Fibroblast of gingiva (primary cell): ENCODE results near the gene CACNA1F.
A peak's percentile ranks its signal among the peaks of the same experiment; 100 is the strongest.

Experiments used
- DNase-seq: peaks from one replicate; pipeline ENCODE4 v3.0.0-alpha.2; 2011; ENCODE audit warnings: low read depth

Gene CACNA1F

GRCh38 chrX:49227726-49228125 is 5.4 kb downstream of the CACNA1F start:
- DNase-seq = no peak

GRCh38 chrX:49226946-49227345 is 6.2 kb downstream of the CACNA1F start:
- DNase-seq = no peak

- no peak for DNase-seq
Measured at GRCh38 chrX:49225858-49226257, 7.3 kb downstream of the CACNA1F start.

- DNase-seq = no peak
Measured at GRCh38 chrX:49221868-49222267, 11.3 kb downstream of the CACNA1F start.

- no peak for DNase-seq
Measured at GRCh38 chrX:49220100-49220499, 13.0 kb downstream of the CACNA1F start.

- no peak for DNase-seq
Measured at GRCh38 chrX:49214996-49215526, 18.1 kb downstream of the CACNA1F start.

GRCh38 chrX:49214416-49214815 is 18.7 kb downstream of the CACNA1F start:
- DNase-seq = no peak

- no peak for DNase-seq
Measured at GRCh38 chrX:49212861-49213260, 20.3 kb downstream of the CACNA1F start.

- DNase-seq = no peak
Measured at GRCh38 chrX:49212209-49212608, 20.9 kb downstream of the CACNA1F start.

- no peak for DNase-seq
Measured at GRCh38 chrX:49211074-49211473, 22.1 kb downstream of the CACNA1F start.

- DNase-seq = no peak
Measured at GRCh38 chrX:49210406-49210805, 22.7 kb downstream of the CACNA1F start.

- no peak for DNase-seq
Measured at GRCh38 chrX:49209434-49210251, 23.5 kb downstream of the CACNA1F start.

- no peak for DNase-seq
Measured at GRCh38 chrX:49208399-49208798, 24.7 kb downstream of the CACNA1F start.

- DNase-seq = no peak
Measured at GRCh38 chrX:49206543-49206942, 26.6 kb downstream of the CACNA1F start.

- no peak for DNase-seq
Measured at GRCh38 chrX:49205443-49205842, 27.7 kb downstream of the CACNA1F start.

GRCh38 chrX:49204709-49205108 is 28.4 kb downstream of the CACNA1F start:
- DNase-seq = no peak

- no peak for DNase-seq
Measured at GRCh38 chrX:49204017-49204416, 29.1 kb downstream of the CACNA1F start.

GRCh38 chrX:49203536-49203935 is 29.6 kb downstream of the CACNA1F start:
- DNase-seq = no peak

GRCh38 chrX:49202022-49202421 is 31.1 kb downstream of the CACNA1F start:
- no peak for DNase-seq

GRCh38 chrX:49199906-49200771 is 33.0 kb downstream of the CACNA1F start, which contains the start of gene SYP:
Gene SYP (minus strand): TSS chrX:49200193. CDS start chrX:49200186, 7 bp downstream.
- DNase-seq = peak; percentile 78

GRCh38 chrX:49199315-49199595 is 33.9 kb downstream of the CACNA1F start:
- DNase-seq = no peak

- no peak for DNase-seq
Measured at GRCh38 chrX:49198540-49199314, 34.4 kb downstream of the CACNA1F start.
